ENCODE measurements around the gene TCFL5.

- TF ChIP-seq CTCF (IDR thresholded peaks at IDR 0.05) (no peak), POLR2A (IDR thresholded peaks at IDR 0.05) (no peak)
Measured at GRCh38 chr20:62797671-62798532, 63.7 kb downstream of the TCFL5 start.

Data from adrenal gland (tissue), 5 donors.